Endothelial cell (in vitro differentiated cells): Measurements from ENCODE around the gene XYLT2. TPM values are rescaled to one million over a fixed set of nuclear protein-coding genes. Genes with fewer than 3 reads are reported as not detected.

Experiments
- DNase-seq: peaks from one replicate; pipeline ENCODE4 v3.0.0; 2021; ENCODE audit warnings: low spot score
- H3K27ac Mint-ChIP-seq: one replicate; pipeline ENCODE4 v1.8.0; 2021; ENCODE audit warnings: mixed read lengths, inconsistent platforms; ENCODE audit not compliant: unreplicated experiment
- H3K27me3 Mint-ChIP-seq: one replicate; pipeline ENCODE4 v1.8.0; 2021; ENCODE audit warnings: mild to moderate bottlenecking, moderate library complexity, mixed read lengths, inconsistent platforms; ENCODE audit not compliant: unreplicated experiment
- H3K36me3 Mint-ChIP-seq: one replicate; pipeline ENCODE4 v1.8.0; 2021; ENCODE audit warnings: mild to moderate bottlenecking, low read depth, mixed read lengths, inconsistent platforms; ENCODE audit not compliant: unreplicated experiment
- H3K4me1 Mint-ChIP-seq: one replicate; pipeline ENCODE4 v1.8.0; 2021; ENCODE audit warnings: mild to moderate bottlenecking, mixed read lengths, inconsistent platforms; ENCODE audit not compliant: unreplicated experiment
- H3K4me3 Mint-ChIP-seq: one replicate; pipeline ENCODE4 v1.8.0; 2021; ENCODE audit warnings: mild to moderate bottlenecking, mixed read lengths, inconsistent platforms; ENCODE audit not compliant: unreplicated experiment
- H3K9me3 Mint-ChIP-seq: one replicate; pipeline ENCODE4 v1.8.0; 2021; ENCODE audit warnings: mixed read lengths, inconsistent platforms; ENCODE audit not compliant: unreplicated experiment
- total RNA-seq: library from RNA; stranded (reverse); fragmentation: NEBNext Ultra II Directional; extraction: Animal tissue kit (Norgen Biotek cat#: 25700); gene quantifications from one replicate; pipeline ENCODE4 v1.2.1, GENCODE V29; 2021; ENCODE audit not compliant: unreplicated experiment
- TF ChIP-seq, protein P1 (sequence below): fragments of 200-600 bp; sonication (generic); IDR thresholded peaks from one replicate; pipeline ENCODE4 v1.5.0; 2021; ENCODE audit warnings: antibody characterized with exemption; ENCODE audit not compliant: unreplicated experiment

The XYLT2 gene
- total RNA-seq, 1 donor from 2014 or later, result 23.1 TPM

DNA sequence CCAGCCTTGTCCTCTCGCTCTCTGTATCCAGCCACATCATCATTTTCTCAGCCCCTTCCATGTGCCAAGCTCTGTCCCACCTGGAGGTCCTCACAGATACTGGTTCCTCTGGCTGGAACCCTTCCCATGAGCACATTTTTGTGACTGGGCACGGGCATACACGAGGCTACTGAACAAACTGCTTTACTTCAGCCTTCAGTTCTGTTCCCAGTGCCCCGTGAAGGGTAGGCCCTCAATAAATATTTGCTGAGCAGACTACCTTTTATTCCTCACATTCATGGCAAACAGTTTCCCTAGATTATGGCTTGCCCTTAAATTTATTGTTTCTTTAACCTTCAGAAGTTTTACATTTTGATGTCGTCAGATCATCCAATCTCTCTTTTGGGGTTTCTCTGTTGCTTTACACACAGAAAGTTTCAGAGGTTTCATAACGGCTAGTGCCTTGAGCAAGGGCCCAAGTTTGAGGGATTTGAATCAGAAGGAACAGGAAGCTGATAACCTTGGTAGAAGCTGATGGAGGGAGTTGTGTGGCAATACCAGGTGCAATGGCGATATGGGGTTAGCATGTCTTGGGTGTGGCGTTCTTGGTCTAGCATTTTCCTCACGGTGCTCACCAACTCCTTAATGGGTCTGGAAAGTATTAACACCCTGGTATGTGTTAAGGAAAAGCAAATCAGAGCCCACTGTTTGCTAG is 43.9 kb upstream of the XYLT2 start:
- peaks cover 1% of the 10 kb centered on the region for H3K27me3 Mint-ChIP-seq
- H3K27ac Mint-ChIP-seq, result no peak overlapping the region
- H3K4me3 Mint-ChIP-seq, result no peak overlapping the region
- no peaks in the 10 kb centered on the region for H3K4me1 Mint-ChIP-seq
- H3K36me3 Mint-ChIP-seq, result no peaks in the 10 kb centered on the region
- DNase-seq, result no peak
- TF ChIP-seq, protein P1, sequence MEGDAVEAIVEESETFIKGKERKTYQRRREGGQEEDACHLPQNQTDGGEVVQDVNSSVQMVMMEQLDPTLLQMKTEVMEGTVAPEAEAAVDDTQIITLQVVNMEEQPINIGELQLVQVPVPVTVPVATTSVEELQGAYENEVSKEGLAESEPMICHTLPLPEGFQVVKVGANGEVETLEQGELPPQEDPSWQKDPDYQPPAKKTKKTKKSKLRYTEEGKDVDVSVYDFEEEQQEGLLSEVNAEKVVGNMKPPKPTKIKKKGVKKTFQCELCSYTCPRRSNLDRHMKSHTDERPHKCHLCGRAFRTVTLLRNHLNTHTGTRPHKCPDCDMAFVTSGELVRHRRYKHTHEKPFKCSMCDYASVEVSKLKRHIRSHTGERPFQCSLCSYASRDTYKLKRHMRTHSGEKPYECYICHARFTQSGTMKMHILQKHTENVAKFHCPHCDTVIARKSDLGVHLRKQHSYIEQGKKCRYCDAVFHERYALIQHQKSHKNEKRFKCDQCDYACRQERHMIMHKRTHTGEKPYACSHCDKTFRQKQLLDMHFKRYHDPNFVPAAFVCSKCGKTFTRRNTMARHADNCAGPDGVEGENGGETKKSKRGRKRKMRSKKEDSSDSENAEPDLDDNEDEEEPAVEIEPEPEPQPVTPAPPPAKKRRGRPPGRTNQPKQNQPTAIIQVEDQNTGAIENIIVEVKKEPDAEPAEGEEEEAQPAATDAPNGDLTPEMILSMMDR, result no peak
- H3K9me3 Mint-ChIP-seq, result no peaks in the 10 kb centered on the region

DNA sequence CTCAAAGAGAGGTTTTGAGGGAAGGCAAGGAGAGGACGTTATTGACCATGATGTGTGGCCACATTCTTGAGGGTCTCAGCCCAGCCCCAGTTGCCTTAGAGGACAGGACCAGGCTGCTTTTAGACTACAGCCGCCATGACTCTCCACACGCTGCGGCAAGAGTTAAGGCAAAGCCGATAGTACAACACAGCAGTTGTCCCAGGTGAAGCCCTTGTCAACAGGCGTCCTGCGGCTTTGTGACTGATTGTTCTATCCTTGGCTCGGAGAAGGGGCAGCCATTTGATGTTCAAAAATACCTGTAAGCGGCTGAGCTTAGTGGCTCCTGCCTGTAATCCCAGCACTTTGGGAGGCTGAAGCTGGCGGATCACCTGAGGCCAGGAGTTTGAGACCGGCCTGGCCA is 42.9 kb upstream of the XYLT2 start:
- no peak for DNase-seq
- Mint-ChIP-seq H3K36me3 (no peaks in the 10 kb centered on the region), H3K27me3 (peaks cover 1% of the 10 kb centered on the region), H3K4me3 (no peak overlapping the region), H3K27ac (no peak overlapping the region), H3K4me1 (no peaks in the 10 kb centered on the region), H3K9me3 (no peaks in the 10 kb centered on the region)
- TF ChIP-seq, protein P1, result no peak

DNA sequence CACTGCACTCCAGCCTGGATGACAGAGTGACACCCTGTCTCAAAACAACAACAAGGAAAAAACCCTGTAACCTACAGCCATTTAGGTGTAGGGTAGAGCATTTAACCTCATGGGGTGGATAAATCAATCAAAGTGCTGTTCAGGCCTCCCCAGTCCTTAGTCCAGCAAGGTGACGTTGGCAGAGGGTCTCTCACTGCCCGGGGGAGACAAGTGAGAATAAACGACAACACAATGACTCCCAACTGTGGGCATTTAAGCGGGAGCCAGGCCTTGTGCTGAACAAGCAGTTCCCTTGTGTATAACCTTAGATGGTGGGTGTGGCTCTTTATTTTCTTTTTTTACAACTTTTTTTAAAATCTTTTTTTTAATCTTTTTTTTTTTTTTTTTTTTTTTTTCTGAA is 42.3 kb upstream of the XYLT2 start:
- no peak overlapping the region for H3K27ac Mint-ChIP-seq
- H3K4me3 Mint-ChIP-seq, result no peak overlapping the region
- DNase-seq, result no peak
- TF ChIP-seq, protein P1, result no peak
- H3K36me3 Mint-ChIP-seq, result no peaks in the 10 kb centered on the region
- H3K4me1 Mint-ChIP-seq, result no peaks in the 10 kb centered on the region
- no peaks in the 10 kb centered on the region for H3K9me3 Mint-ChIP-seq
- H3K27me3 Mint-ChIP-seq, result peaks cover 1% of the 10 kb centered on the region

DNA sequence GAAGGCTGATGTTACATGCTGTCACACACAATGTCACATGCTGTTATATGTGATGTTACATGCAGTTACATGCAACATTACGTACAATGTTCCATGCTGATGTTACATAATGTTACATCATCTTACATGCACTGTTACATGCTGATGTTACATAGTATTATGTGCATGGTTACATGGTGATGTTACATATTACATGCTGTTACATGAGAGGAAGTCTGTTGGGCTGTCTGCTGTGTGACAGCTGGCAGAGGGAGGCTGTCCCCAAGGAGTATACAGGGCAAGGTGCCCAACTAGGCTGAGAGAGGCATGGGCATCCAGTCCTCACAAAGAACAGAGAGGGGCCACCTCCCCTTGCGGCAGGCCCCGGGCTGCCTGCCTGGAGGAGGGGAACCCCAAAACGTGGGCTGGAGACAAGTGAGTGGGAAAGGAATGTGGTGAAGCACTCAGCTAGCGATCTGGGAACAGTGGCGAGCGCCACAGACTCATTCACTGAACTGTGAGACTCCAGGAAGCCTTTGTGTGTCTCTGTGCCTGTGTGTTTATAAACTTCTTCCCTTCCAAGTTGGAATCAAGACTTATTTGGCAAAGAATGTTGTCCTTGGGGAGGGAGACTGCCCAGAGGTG is 41.0 kb upstream of the XYLT2 start:
- Mint-ChIP-seq H3K36me3 (no peaks in the 10 kb centered on the region), H3K9me3 (no peaks in the 10 kb centered on the region), H3K4me1 (no peaks in the 10 kb centered on the region), H3K27ac (no peak overlapping the region), H3K27me3 (peaks cover 1% of the 10 kb centered on the region), H3K4me3 (no peak overlapping the region)
- TF ChIP-seq, protein P1, result no peak
- no peak for DNase-seq

DNA sequence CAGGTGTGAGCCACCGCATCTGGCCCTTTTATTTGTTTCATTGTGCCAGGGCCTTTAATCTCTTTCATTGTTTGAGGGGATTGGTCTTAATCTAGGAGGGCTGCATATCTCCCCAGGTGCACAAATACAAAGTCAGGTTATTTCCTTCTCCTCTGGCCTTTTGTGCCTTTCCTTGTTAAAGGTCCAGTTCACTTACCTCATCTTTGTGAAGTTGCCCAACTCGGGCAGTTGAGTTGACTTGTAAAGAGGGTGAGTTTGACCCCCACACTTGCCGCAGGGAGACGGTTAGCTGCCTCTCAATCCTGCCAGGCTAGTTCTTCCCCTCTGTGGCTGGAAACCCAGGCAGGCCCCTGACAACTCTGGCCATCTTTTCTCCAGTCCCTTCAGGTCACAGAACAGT is 38.3 kb upstream of the XYLT2 start:
- peaks cover 2% of the 10 kb centered on the region for H3K27me3 Mint-ChIP-seq
- no peaks in the 10 kb centered on the region for H3K4me1 Mint-ChIP-seq
- no peak overlapping the region for H3K27ac Mint-ChIP-seq
- H3K9me3 Mint-ChIP-seq, result no peaks in the 10 kb centered on the region
- TF ChIP-seq, protein P1, result no peak
- no peaks in the 10 kb centered on the region for H3K36me3 Mint-ChIP-seq
- H3K4me3 Mint-ChIP-seq, result no peak overlapping the region
- DNase-seq, result no peak
